Adipose tissue (tissue), 3 donors: ENCODE data around the gene DPM1. TPM values are rescaled to one million over a fixed set of nuclear protein-coding genes. Genes with fewer than 3 reads are reported as not detected.

Experiments
- H3K27ac ChIP-seq: one replicate; pipeline ENCODE4 v1.5.1; 2013; ENCODE audit warnings: low read depth, low read length
- WGBS, 3 donors: extraction: QIAGEN DNeasy Blood & Tissue Kit; methylation state at CpG; one replicate each; pipeline ENCODE4 v1.1.7; 2013; 5-methylcytosine and 5-hydroxymethylcytosine counted together
- polyA plus RNA-seq, 3 donors: library from polyadenylated mRNA; stranded (reverse); fragments of 200-250 nt; gene quantifications; one replicate each; pipeline ENCODE4 v1.2.3, GENCODE V29; 2013
- donor health status: healthy with polysubstance abuse.
- donor health status: Bipolar disorder and iron deficiency.
- donor health status: healthy.

Gene DPM1
- 10 to 100 TPM; 44.6 to 54.4 (median 47.4) TPM for polyA plus RNA-seq

DNA sequence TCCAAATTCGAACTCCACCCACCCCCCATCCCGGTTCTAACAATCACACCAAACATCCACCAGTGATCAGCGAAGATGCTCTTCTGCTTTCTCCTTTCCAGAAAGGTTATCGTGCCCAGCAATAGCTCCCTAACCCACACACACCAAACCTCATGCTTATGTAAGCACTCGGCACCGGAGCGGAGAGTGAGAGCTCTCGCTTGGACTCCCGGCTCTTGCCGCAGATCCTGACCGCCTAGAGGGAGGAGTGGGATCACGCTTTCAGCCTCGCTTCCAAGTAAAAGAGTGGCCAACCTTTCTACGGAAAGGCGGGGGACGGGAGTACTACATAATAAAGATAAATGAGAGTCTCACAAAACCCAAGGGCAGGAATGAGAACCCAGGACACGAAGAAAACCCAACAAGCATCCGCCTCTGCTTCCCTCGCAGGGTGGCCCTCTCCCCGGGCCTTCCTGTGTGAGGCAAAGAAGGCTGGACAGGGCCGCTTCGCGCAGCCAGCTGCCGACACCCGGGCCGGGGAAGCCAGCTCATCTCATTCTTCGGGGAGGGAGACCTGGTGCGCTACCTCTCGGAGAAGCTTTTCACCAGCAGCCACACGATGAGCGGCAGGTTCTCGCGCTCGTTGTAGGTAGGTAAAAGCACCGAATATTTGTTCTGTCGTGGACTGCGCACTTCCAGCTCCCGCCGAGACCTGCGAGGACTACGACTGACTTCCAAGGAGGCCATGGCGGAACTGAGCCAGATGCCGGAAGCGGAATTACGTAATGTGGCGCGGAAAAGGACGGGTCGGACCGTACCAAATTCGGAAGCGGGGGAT lies at the start of gene DPM1:
DPM1 (minus strand) TSS at position 735 of the 817 bp plus-strand sequence; CDS start at position 726, 9 bp downstream.
- WGBS, 3 donors, result 0 to 1% (median 0%) methylated on average over 52 of the region's 52 CpGs
- H3K27ac ChIP-seq, result peak within 1 kb of the TSS; percentile 19

- WGBS, 3 donors, result 82 to 95% (median 91%) methylated on average over 7 of the region's 7 CpGs
- H3K27ac ChIP-seq, result no peak overlapping the region
Observed at GRCh38 chr20:51005214-51005613, 46.9 kb upstream of the DPM1 start.

DNA sequence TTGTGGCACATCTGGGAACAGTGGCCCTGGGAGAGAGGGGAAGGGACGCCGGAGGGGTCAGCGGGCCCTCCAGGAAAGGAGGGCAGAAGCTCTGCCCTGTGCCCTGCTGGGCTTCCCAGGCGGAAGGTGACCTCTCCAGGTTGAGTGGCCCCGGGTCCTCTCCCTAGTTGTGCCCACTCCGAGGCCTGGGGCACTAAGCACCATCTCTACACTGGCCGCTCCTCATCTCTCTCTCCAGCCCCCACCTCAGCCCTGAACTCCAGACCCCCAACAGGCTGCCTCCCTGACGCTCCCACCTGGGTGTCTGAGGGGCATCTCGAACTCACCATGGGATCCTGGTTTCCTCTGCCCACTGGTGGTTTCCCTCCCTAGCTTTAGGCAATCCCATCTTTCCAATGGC lies 46.4 kb upstream of the DPM1 start:
- WGBS, 3 donors, result 87 to 98% (median 91%) methylated on average over 9 of the region's 9 CpGs
- H3K27ac ChIP-seq, result no peak overlapping the region

DNA sequence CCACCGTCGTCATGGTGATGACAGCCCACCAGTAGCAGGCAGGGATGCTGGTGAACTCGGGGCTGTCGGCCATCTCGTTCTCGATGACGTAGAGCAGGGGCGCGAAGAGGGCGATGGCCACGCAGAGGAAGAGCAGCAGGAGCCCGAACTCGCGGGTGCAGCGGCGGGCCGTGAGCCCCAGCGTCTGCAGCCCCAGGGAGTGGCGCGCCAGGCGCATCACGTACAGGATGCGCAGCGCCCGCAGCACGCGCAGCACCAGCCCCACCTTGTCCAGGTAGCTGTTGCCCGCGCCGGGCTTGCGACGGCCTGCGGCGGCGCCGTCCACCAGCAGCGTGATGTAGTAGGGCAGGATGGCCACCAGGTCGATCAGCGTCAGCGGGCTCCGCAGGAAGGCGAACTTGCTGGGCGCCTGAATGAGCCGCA lies 46.0 kb upstream of the DPM1 start:
- no peak overlapping the region for H3K27ac ChIP-seq
- 92 to 93% (median 93%) methylated on average over 44 of the region's 44 CpGs for WGBS, 3 donors

DNA sequence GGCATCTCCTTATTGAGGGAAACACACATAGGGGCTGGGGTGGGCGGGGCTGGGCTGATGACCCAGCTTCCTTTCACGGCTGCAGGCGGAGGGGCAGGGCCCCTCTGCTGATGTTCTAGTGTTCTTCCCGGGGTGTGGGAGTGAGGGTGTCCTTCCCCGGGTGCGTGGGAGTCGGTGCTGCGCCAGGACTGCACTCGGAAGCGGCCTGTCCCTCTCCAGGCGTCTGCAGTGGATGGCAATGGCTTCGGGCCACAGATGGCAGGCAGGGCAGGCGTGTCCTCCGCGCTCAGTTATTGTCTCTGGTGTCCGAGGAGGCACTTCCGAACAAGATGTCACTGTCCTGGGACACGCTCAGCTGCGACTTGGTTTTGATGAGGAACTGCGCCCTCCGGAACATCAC lies 45.4 kb upstream of the DPM1 start:
- WGBS, 3 donors, result 67 to 79% (median 76%) methylated on average over 21 of the region's 21 CpGs
- H3K27ac ChIP-seq, result no peak overlapping the region

DNA sequence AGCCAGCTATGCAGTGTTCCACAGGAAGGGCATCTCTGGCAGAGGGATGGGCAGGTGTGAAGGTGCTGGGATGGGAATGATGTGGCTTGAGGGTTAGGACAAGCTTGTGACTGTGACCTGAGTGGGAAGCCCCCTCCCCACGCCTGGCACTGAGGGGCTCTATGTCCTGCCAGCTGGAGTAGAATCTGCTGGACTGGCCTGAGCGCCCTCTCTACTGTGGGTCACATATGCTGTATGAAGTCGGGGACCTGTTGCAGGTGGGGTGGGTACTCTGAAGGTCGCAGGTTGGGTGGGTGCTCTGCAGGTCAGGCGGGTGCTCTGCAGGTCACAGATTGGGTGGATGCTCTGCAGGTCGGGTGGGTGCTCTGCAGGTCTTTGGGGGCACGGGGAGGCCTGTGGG lies 44.3 kb upstream of the DPM1 start:
- 66 to 84% (median 81%) methylated on average over 7 of the region's 7 CpGs for WGBS, 3 donors

GRCh38 chr20:51001430-51002265 lies 43.3 kb upstream of the DPM1 start:
- H3K27ac ChIP-seq, result no peak overlapping the region
- 75 to 82% (median 78%) methylated on average over 20 of the region's 20 CpGs for WGBS, 3 donors

More for the DNA sequence above, 44.3 kb upstream of the DPM1 start:
- H3K27ac ChIP-seq, result no peak overlapping the region

DNA sequence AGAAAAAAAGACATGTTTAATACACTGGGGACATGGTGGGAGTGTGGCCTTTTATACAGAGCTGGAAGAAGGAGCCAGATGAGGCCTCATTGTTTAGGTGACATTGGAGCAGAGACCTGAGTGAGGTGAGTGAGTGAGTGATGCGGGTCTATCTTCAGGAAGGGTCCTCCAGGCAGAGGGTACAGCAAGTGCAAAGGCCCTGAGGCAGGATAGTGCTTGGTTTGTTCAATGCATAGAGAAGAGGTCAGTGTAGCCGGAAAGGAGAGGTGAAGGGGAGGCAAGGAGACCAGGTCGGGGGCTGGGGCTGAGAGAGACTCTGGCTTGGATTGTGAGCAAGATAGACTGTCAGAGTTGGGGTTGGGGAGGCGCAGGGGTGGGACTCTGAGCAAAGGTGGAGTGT lies 41.0 kb upstream of the DPM1 start:
- 77 to 91% (median 89%) methylated on average over 4 of the region's 4 CpGs for WGBS, 3 donors
- H3K27ac ChIP-seq, result no peak overlapping the region

DNA sequence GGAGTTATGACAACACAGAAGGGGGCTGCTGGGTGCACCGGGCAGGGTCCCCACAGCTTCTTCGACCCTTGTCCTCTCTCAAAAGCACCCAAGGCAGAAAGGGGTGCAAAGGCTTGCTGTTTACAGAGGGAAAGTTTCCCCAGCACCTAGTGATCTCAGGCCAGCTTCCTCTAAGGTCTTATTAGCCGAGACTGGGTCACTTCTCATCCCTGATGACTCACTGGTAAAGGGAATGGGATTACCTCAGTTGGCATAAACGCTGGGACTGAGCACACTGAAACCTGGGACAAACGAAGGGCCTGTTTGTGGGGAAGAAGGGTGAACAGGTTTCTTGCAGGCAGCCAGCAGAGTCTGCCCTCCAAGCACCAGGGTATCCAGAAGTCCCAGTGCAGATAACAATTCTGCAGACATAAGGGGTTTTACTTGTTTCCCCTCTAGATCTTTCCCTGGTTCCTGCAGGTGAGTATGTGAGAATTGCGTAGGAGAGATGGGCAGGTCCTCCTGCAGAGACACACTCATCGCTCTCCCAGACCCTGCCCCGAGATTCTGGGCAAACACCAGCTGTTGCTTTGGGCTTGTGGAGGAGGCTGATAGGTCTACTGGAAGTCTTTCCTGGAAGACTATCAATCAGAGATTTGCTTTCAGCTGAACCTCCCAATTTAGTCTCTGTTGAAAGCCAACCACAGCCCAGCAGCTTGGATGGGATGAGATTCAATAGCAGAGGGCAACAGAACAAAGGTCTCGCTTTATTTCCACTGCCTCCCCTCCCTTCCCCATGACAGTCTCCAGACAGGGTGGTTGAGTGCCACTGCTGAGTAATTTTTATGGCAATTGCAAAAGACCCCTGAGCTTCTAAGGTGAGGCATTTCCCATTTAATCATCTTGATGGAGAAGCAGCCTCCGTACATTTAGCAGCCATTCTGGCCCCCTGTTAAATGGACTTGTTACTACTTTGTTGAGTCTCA lies 38.9 kb upstream of the DPM1 start:
- no peak overlapping the region for H3K27ac ChIP-seq
- WGBS, 3 donors, result 45 to 48% (median 47%) methylated on average over 10 of the region's 10 CpGs

DNA sequence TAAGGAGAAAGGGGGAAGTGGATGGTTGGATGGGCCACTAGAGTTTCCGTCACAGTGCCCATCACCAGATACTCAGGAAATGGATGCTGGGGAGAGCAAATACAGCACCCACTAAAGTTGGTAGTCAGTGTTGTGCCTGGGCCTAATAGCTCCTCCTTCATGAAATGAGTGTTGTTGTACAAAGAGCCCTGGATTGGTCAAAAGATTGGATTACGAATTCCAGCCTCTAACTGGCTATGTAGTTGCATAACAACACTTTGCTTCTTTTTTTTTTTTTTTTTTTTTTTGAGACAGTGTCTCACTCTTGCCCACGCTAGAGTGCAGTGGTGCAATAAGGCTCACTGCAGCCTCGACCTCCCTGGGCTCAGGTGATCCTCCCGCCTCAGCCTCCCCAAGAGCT lies 37.2 kb upstream of the DPM1 start:
- 68 to 85% (median 73%) methylated on average over 5 of the region's 5 CpGs for WGBS, 3 donors
- no peak overlapping the region for H3K27ac ChIP-seq

- WGBS, 3 donors, result 71 to 88% (median 78%) methylated on average over 9 of the region's 9 CpGs
- H3K27ac ChIP-seq, result no peak overlapping the region
Observed at GRCh38 chr20:50993876-50994275, 35.5 kb upstream of the DPM1 start.

GRCh38 chr20:50992733-50993457 lies 34.6 kb upstream of the DPM1 start:
- H3K27ac ChIP-seq, result no peak overlapping the region
- 35 to 44% (median 43%) methylated on average over 13 of the region's 13 CpGs for WGBS, 3 donors

GRCh38 chr20:50992336-50992732 lies 34.0 kb upstream of the DPM1 start:
- WGBS, 3 donors, result 38 to 71% (median 58%) methylated on average over 4 of the region's 4 CpGs
- no peak overlapping the region for H3K27ac ChIP-seq

DNA sequence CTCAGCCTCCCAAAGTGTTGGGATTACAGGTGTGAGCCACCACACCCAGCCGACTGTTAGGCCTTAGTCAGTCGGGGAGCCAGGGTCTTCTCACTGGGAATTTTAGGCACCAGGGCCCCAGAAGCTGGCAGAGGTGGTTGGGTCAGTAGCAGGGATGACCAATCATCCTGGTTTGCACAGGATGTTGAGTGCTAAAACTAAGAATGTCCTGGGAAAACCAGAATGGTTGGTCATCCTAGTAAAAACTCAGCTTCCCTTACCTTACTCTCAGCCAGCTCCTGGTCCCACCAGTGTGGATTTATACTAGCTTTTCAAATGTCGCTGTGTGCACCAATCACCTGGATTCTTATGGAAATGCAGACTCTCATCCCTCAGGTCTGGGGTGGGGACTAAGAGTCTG lies 32.7 kb upstream of the DPM1 start:
- 72 to 86% (median 77%) methylated on average over 3 of the region's 3 CpGs for WGBS, 3 donors
- H3K27ac ChIP-seq, result no peak overlapping the region

DNA sequence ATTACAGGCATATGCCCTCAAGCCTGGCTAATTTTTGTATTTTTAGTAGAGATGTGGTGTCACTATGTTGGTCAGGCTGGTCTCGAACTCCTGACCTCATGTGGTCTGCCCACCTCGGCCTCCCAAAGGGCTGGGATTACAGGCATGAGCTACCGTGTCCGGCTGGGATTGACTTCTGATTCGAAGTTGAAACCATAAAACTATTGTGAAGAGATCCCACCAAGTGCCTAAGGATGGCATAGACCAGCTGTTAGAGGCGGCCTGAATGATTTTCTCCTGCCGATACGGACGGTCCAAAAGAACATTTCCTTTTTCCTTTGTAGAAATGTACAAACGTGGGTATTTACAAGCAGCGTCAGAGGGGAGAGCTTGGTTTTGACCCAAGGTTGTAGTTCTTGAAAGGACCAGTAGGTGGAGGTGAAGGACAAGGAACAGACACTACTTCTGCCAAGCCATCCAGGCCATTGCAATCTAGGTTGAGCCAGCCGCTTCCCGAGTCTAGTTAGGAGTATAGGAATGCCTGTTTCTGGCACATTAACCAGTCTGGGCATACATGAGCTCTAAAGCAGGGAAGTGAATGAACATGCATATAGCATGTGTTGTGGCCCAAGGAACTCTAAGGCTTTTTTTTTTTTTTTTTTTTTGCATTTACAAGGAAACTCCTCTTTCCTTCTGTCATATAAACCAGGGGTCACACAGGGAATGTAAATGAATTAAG lies 29.3 kb upstream of the DPM1 start:
- 13 to 16% (median 15%) methylated on average over 13 of the region's 13 CpGs for WGBS, 3 donors
- H3K27ac ChIP-seq, result no peak overlapping the region

DNA sequence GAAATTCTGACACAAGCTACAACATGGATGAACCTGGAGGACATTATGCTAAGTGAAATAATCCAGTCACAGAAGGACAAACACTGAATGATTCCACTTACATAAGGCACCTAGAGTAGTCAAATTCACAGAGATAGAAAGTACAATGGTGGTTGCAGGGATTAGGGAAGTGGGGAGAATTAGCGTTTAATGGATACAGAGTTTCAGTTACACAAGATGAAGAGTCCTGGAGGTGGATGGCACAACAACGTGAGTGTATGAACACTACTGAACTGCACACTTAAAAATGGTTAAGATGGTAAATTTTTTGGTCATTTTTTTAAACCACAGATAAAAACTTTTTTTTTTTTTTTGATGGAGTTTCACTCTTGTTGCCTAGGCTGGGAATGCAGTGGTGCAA lies 25.0 kb upstream of the DPM1 start:
- no peak overlapping the region for H3K27ac ChIP-seq
- WGBS, 3 donors, result 27 to 51% (median 40%) methylated on average over 2 of the region's 2 CpGs

DNA sequence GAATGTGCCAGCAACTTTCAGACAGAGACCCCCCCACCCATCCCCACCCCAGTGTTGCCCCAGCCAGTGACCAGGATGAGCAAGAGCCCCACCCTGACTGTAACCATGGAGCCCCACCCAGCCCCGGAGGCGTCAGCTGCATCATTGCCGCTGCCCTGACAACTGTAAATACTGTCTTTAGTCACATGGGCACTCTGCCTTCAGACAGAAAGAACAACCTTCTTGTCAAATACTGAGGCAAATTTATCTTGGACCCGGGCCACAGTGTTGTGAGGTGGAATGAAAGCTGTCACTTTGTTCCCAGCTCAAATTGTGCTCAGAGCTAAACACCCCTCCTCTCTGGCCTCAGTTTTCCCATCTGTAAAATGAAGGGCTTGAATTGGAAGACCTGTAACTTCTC lies 24.0 kb upstream of the DPM1 start:
- WGBS, 3 donors, result 15 to 30% (median 29%) methylated on average over 4 of the region's 4 CpGs
- H3K27ac ChIP-seq, result no peak overlapping the region
